ENCODE data around the gene DUOX2. TPM values are rescaled to one million over a fixed set of nuclear protein-coding genes. Genes with fewer than 3 reads are reported as not detected.

Gene DUOX2
- total RNA-seq, 1 donor from 2014 or later: 20.6 TPM

GRCh38 chr15:45157974-45158373, 44.0 kb upstream of the DUOX2 start:
- H3K4me3 ChIP-seq: no peak overlapping the region
- H3K27me3 ChIP-seq: no peaks in the 10 kb centered on the region
- H3K36me3 ChIP-seq: no peaks in the 10 kb centered on the region
- no peak for DNase-seq (ENCODE audit: extremely low spot score in 2 of 2)
- intact Hi-C loops (cut with DNase I): no loop called here
- H3K4me1 ChIP-seq: peaks cover 27% of the 10 kb centered on the region
- H3K9me3 ChIP-seq: no peaks in the 10 kb centered on the region
- H3K27ac ChIP-seq: no peak overlapping the region
- TF ChIP-seq POLR2A (IDR thresholded peaks at IDR 0.05) (no peak), POLR2AphosphoS5 (IDR thresholded peaks at IDR 0.05; ENCODE audit: insufficient read depth in 1 of 2, low read depth in 1 of 2) (peak in 1 of 2 donors; percentile 57)

- Histone ChIP-seq H3K9me3 (no peaks in the 10 kb centered on the region), H3K4me1 (peaks cover 16% of the 10 kb centered on the region), H3K36me3 (peaks cover 0 to 9% of the 10 kb centered on the region in 2 donors), H3K4me3 (no peak overlapping the region), H3K27me3 (no peaks in the 10 kb centered on the region), H3K27ac (peak overlapping the region; percentile 39)
- TF ChIP-seq, protein P1, sequence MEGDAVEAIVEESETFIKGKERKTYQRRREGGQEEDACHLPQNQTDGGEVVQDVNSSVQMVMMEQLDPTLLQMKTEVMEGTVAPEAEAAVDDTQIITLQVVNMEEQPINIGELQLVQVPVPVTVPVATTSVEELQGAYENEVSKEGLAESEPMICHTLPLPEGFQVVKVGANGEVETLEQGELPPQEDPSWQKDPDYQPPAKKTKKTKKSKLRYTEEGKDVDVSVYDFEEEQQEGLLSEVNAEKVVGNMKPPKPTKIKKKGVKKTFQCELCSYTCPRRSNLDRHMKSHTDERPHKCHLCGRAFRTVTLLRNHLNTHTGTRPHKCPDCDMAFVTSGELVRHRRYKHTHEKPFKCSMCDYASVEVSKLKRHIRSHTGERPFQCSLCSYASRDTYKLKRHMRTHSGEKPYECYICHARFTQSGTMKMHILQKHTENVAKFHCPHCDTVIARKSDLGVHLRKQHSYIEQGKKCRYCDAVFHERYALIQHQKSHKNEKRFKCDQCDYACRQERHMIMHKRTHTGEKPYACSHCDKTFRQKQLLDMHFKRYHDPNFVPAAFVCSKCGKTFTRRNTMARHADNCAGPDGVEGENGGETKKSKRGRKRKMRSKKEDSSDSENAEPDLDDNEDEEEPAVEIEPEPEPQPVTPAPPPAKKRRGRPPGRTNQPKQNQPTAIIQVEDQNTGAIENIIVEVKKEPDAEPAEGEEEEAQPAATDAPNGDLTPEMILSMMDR (IDR thresholded peaks at IDR 0.05): no peak
- TF ChIP-seq POLR2A (IDR thresholded peaks at IDR 0.05): no peak
- TF ChIP-seq POLR2AphosphoS5 (IDR thresholded peaks at IDR 0.05; ENCODE audit: insufficient read depth in 1 of 2, low read depth in 1 of 2): no peak
- no peak for DNase-seq (ENCODE audit: extremely low spot score in 2 of 2)
- intact Hi-C loops (cut with DNase I): no loop called here
Measured at GRCh38 chr15:45156744-45157455, 42.9 kb upstream of the DUOX2 start.

DNA sequence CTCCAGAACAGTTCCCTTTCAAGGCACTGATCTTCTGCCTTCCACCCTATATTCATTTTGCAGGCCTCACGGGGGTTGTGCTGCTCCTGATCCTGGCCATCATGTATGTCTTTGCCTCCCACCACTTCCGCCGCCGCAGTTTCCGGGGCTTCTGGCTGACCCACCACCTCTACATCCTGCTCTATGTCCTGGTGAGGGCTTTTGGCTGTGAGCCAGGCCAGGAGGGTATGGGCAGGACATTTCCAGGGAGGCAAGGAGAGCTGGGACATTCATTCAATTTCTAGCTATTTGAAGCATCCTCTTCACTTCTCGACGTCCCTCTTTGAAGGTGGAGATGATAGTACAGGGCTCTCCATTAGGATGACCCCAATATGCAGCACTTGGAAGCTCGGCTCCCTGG, 41.8 kb upstream of the DUOX2 start:
- no peak for DNase-seq (ENCODE audit: extremely low spot score in 2 of 2)
- intact Hi-C loops (cut with DNase I): no loop called here
- no peak for TF ChIP-seq POLR2AphosphoS5 (IDR thresholded peaks at IDR 0.05; ENCODE audit: insufficient read depth in 1 of 2, low read depth in 1 of 2)
- no peak for TF ChIP-seq POLR2A (IDR thresholded peaks at IDR 0.05)
- TF ChIP-seq, protein P1 (IDR thresholded peaks at IDR 0.05): no peak
- Histone ChIP-seq H3K36me3 (peaks cover 0 to 11% of the 10 kb centered on the region in 2 donors), H3K27me3 (no peaks in the 10 kb centered on the region), H3K9me3 (no peaks in the 10 kb centered on the region), H3K27ac (no peak overlapping the region), H3K4me1 (peaks cover 10% of the 10 kb centered on the region), H3K4me3 (no peak overlapping the region)

- Histone ChIP-seq H3K9me3 (no peaks in the 10 kb centered on the region), H3K4me1 (peaks cover under 1% of the 10 kb centered on the region), H3K27me3 (no peaks in the 10 kb centered on the region), H3K27ac (no peak overlapping the region), H3K4me3 (no peak overlapping the region), H3K36me3 (peaks cover 0 to 15% of the 10 kb centered on the region in 2 donors)
- DNase-seq (ENCODE audit: extremely low spot score in 2 of 2): no peak
- intact Hi-C loops (cut with DNase I): no loop called here
- TF ChIP-seq, protein P1 (IDR thresholded peaks at IDR 0.05): no peak
- no peak for TF ChIP-seq POLR2AphosphoS5 (IDR thresholded peaks at IDR 0.05; ENCODE audit: insufficient read depth in 1 of 2, low read depth in 1 of 2)
- TF ChIP-seq POLR2A (IDR thresholded peaks at IDR 0.05): no peak
Measured at GRCh38 chr15:45151998-45152828, 38.2 kb upstream of the DUOX2 start.

- no peak for DNase-seq (ENCODE audit: extremely low spot score in 2 of 2)
- H3K9me3 ChIP-seq: no peaks in the 10 kb centered on the region
- no peak overlapping the region for H3K4me3 ChIP-seq
- no peaks in the 10 kb centered on the region for H3K27me3 ChIP-seq
- H3K4me1 ChIP-seq: peaks cover 1% of the 10 kb centered on the region
- TF ChIP-seq POLR2AphosphoS5 (IDR thresholded peaks at IDR 0.05; ENCODE audit: insufficient read depth in 1 of 2, low read depth in 1 of 2) (no peak), POLR2A (IDR thresholded peaks at IDR 0.05) (no peak)
- TF ChIP-seq, protein P1 (IDR thresholded peaks at IDR 0.05): no peak
- peaks cover 0 to 15% of the 10 kb centered on the region in 2 donors for H3K36me3 ChIP-seq
- H3K27ac ChIP-seq: no peak overlapping the region
- intact Hi-C loops (cut with DNase I): no loop called here
Measured at GRCh38 chr15:45150997-45151396, 37.0 kb upstream of the DUOX2 start.
